ENCODE measurements around the gene PKD2.

Gene PKD2

GRCh38 chr4:88027611-88028608 lies 20.5 kb downstream of the PKD2 start:
- peak in 1 of 2 experiments; percentile 36 for DNase-seq

- DNase-seq, result no peak
These were observed 21.5 kb downstream of the PKD2 start for GRCh38 chr4:88028946-88029345.

- DNase-seq, result no peak
These were observed 22.1 kb downstream of the PKD2 start for GRCh38 chr4:88029556-88029955.

GRCh38 chr4:88030565-88031310 lies 23.3 kb downstream of the PKD2 start:
- DNase-seq, result no peak

- peak in 1 of 2 experiments; percentile 38 for DNase-seq
These were observed 25.9 kb downstream of the PKD2 start for GRCh38 chr4:88033309-88033708.

GRCh38 chr4:88035292-88035691 lies 27.9 kb downstream of the PKD2 start:
- no peak for DNase-seq

GRCh38 chr4:88037447-88037846 lies 30.0 kb downstream of the PKD2 start:
- DNase-seq, result no peak

- no peak for DNase-seq
These were observed 30.5 kb downstream of the PKD2 start for GRCh38 chr4:88037936-88038335.

GRCh38 chr4:88040707-88041106 lies 33.3 kb downstream of the PKD2 start:
- DNase-seq, result no peak

- DNase-seq, result no peak
These were observed 34.2 kb downstream of the PKD2 start for GRCh38 chr4:88041626-88042025.

- no peak for DNase-seq
These were observed 35.6 kb downstream of the PKD2 start for GRCh38 chr4:88043001-88043400.

GRCh38 chr4:88043586-88044340 lies 36.3 kb downstream of the PKD2 start:
- no peak for DNase-seq

GRCh38 chr4:88045021-88045420 lies 37.6 kb downstream of the PKD2 start:
- DNase-seq, result no peak

- no peak for DNase-seq
These were observed 46.8 kb downstream of the PKD2 start for GRCh38 chr4:88054229-88054628.

GRCh38 chr4:88054901-88055300 lies 47.5 kb downstream of the PKD2 start:
- DNase-seq, result no peak

GRCh38 chr4:88058295-88058694 lies 50.9 kb downstream of the PKD2 start:
- DNase-seq, result no peak

GRCh38 chr4:88059766-88060165 lies 52.3 kb downstream of the PKD2 start:
- DNase-seq, result no peak

GRCh38 chr4:88060431-88060830 lies 53.0 kb downstream of the PKD2 start:
- DNase-seq, result no peak

GRCh38 chr4:88062311-88062710 lies 54.9 kb downstream of the PKD2 start:
- no peak for DNase-seq

GRCh38 chr4:88062843-88063242 lies 55.4 kb downstream of the PKD2 start:
- DNase-seq, result no peak

- DNase-seq, result no peak
These were observed 56.3 kb downstream of the PKD2 start for GRCh38 chr4:88063634-88064296.

GRCh38 chr4:88064410-88064809 lies 57.0 kb downstream of the PKD2 start:
- no peak for DNase-seq

GRCh38 chr4:88070031-88070430 lies 62.6 kb downstream of the PKD2 start:
- DNase-seq, result no peak
